ENCODE results near the gene COL6A6. TPM values are rescaled to one million over a fixed set of nuclear protein-coding genes. Genes with fewer than 3 reads are reported as not detected.
A peak's percentile ranks its signal among the peaks of the same experiment; 100 is the strongest.

Gene COL6A6, protein sequence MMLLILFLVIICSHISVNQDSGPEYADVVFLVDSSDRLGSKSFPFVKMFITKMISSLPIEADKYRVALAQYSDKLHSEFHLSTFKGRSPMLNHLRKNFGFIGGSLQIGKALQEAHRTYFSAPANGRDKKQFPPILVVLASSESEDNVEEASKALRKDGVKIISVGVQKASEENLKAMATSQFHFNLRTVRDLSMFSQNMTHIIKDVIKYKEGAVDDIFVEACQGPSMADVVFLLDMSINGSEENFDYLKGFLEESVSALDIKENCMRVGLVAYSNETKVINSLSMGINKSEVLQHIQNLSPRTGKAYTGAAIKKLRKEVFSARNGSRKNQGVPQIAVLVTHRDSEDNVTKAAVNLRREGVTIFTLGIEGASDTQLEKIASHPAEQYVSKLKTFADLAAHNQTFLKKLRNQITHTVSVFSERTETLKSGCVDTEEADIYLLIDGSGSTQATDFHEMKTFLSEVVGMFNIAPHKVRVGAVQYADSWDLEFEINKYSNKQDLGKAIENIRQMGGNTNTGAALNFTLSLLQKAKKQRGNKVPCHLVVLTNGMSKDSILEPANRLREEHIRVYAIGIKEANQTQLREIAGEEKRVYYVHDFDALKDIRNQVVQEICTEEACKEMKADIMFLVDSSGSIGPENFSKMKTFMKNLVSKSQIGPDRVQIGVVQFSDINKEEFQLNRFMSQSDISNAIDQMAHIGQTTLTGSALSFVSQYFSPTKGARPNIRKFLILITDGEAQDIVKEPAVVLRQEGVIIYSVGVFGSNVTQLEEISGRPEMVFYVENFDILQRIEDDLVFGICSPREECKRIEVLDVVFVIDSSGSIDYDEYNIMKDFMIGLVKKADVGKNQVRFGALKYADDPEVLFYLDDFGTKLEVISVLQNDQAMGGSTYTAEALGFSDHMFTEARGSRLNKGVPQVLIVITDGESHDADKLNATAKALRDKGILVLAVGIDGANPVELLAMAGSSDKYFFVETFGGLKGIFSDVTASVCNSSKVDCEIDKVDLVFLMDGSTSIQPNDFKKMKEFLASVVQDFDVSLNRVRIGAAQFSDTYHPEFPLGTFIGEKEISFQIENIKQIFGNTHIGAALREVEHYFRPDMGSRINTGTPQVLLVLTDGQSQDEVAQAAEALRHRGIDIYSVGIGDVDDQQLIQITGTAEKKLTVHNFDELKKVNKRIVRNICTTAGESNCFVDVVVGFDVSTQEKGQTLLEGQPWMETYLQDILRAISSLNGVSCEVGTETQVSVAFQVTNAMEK (N-terminal part only)
- total RNA-seq = not detected
- not detected for polyA plus RNA-seq
- 0 to 0.09 (median 0) reads per million in 6 experiments for total RNA-seq

DNA sequence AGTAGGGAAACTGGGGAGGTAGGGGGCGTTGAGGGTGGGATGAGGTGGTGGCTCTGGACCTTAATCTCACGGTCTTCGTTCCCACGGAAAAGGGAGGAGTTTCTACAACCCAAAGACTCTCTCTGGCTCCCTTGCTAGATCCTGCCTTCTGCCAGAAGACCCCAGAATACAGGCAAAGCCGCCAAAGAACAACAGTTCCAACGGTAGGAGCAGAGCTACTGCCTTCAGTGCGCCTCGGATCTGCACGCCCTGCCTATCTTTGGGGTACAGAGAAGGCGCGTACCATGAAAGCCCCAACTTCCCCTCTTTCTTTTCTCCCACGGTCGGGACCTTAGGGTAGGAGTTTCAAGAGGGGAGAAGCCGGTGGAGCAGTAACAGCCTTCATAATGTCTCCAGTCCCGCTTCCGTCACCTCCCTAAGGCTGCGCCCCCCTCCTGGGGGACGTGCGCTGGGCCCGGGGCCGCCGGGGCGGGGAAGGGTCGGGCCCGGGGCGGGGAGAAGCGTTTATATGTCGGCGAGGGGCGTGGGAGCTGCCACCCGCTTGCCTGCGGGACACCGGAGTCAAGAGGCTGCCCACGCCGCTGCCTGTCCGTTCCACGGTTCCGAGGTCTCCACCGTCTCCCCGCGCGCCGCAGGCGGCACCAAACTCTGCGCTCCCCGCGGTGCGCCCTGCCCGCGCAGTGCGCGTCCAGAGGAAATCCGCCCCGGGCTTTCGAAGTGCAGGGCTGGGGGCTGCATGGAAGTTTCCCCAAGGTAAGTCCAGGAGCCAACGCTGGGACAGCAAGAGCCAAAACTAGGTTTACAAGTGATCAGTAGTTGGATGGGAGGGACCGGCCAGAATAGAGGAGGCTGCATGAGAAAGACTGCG is at the start of gene COL6A6:
Gene COL6A6, plus strand, starts transcription at position 533 of the 868 bp plus-strand sequence. CDS start 43,188 bp downstream, outside the sequence.
- no peak within 1 kb of the TSS for H3K4me3 Mint-ChIP-seq
- H3K4me1 Mint-ChIP-seq = peaks cover 0 to 4% (median 0%) of the 10 kb centered on the region in 4 donors
- H3K9me3 Mint-ChIP-seq = peaks cover 0 to 2% (median 0%) of the 10 kb centered on the region in 9 donors
- H3K27ac Mint-ChIP-seq = peak within 1 kb of the TSS in 1 of 10 donors; percentile 34
- POLR2A ChIA-PET = no interaction called here
- no peak for ATAC-seq
- no peak for DNase-seq
- H3K36me3 Mint-ChIP-seq = no peaks in the 10 kb centered on the region
- peaks cover 34 to 41% (median 38%) of the 10 kb centered on the region in 5 donors for H3K27me3 Mint-ChIP-seq

DNA sequence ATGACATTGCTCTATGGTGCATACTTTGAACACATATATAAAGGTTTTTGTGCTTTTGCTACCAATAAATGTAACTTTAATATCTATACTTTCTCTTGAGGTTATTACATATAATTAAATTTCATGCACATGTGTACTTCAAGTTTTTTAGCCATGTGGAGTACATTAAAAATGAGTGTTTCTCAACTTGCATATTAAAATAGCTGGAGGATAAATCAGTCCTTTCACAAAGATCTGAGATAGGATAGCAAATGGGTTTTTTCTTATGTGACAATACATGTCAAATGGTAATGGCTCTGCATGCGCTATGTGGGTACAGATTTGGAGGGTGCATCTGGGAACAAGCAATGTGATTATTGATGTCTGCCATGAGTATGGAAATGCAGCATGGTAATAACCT is 48.7 kb upstream of the COL6A6 start:
- POLR2A ChIA-PET = no interaction called here
- no peaks in the 10 kb centered on the region for H3K4me1 Mint-ChIP-seq
- H3K9me3 Mint-ChIP-seq = no peaks in the 10 kb centered on the region
- H3K27me3 Mint-ChIP-seq = peaks cover 6 to 26% (median 23%) of the 10 kb centered on the region in 5 donors
- no peak overlapping the region for H3K4me3 Mint-ChIP-seq
- no peaks in the 10 kb centered on the region for H3K36me3 Mint-ChIP-seq
- ATAC-seq (no peak), DNase-seq (no peak)
- no peak overlapping the region for H3K27ac Mint-ChIP-seq

DNA sequence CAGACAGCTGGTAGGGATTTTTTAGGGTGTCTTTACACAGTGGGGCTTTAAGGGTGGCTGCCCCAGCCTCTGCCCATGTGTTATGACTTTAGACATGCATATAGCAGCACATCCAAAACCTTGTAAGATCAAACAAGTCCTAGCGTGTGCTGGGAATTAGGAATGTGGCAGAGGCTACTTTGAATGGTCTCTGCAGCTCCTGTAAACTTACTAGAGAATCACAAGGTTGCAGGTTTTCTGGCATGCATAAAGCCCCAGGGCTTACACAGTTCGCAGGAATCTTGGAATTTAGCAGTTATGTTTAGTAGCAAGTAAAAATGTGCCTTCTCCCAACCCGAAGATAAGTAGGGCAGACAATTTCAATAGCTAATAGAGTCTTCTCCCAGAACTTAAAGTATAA is 46.9 kb upstream of the COL6A6 start:
- Mint-ChIP-seq H3K27ac (no peak overlapping the region), H3K4me1 (no peaks in the 10 kb centered on the region), H3K4me3 (no peak overlapping the region), H3K9me3 (peaks cover 0 to 15% (median 0%) of the 10 kb centered on the region in 9 donors), H3K36me3 (no peaks in the 10 kb centered on the region), H3K27me3 (peaks cover 5 to 22% (median 19%) of the 10 kb centered on the region in 5 donors)
- POLR2A ChIA-PET = no interaction called here
- DNase-seq (no peak), ATAC-seq (no peak)

DNA sequence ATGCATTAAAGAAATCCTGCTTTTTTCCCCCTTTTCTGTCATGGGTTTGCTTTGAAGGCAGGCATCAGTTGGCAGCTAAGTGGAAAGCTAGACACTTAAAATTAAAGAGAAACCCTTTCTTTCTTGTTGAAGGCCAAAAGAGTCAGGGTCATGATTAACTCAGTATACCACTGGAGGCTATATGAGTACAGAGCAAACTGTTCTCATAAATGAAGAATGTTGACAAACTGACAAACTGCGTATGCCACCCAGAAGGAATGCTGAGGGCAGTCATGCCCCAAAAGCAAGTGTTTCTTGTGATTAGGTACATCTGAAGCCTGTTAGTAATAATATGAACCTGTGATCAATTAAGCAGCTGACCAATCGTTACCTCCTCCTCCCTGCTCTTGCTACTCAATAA is 43.6 kb upstream of the COL6A6 start:
- Mint-ChIP-seq H3K4me3 (no peak overlapping the region), H3K36me3 (no peaks in the 10 kb centered on the region), H3K4me1 (no peaks in the 10 kb centered on the region), H3K27me3 (peaks cover 2 to 27% (median 17%) of the 10 kb centered on the region in 5 donors), H3K27ac (no peak overlapping the region), H3K9me3 (peaks cover 0 to 23% (median 2%) of the 10 kb centered on the region in 9 donors)
- DNase-seq = no peak
- POLR2A ChIA-PET = no interaction called here
- no peak for ATAC-seq

GRCh38 chr3:130480736-130481135 is 36.2 kb upstream of the COL6A6 start:
- no peak for ATAC-seq
- no peak overlapping the region for H3K4me3 Mint-ChIP-seq
- POLR2A ChIA-PET = no interaction called here
- peaks cover 0 to 13% (median 2%) of the 10 kb centered on the region in 5 donors for H3K27me3 Mint-ChIP-seq
- no peaks in the 10 kb centered on the region for H3K36me3 Mint-ChIP-seq
- no peak overlapping the region for H3K27ac Mint-ChIP-seq
- peaks cover 0 to 26% (median 3%) of the 10 kb centered on the region in 9 donors for H3K9me3 Mint-ChIP-seq
- no peak for DNase-seq
- no peaks in the 10 kb centered on the region for H3K4me1 Mint-ChIP-seq

DNA sequence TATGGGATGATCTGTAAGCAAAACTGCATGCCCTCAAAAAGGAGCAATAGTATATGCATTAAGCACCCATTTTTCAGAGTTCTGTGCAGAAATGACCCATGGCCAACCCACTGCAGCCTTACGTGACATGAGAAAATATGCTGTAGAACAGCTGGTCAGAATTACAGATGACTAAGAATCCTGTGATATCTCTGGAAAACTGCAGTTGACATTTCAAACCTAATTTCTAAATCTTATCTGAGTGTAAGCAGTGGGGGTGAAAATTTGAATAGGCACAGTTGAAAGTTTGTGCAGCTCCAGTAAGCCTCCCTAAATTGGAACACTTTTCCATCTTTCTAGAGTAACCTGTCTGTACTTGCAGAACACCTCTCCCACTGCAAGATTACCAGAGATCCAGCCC is 28.7 kb upstream of the COL6A6 start:
- Mint-ChIP-seq H3K27me3 (peaks cover 0 to 24% (median 2%) of the 10 kb centered on the region in 5 donors), H3K27ac (no peak overlapping the region), H3K4me1 (no peaks in the 10 kb centered on the region), H3K9me3 (peaks cover 0 to 5% (median 0%) of the 10 kb centered on the region in 9 donors), H3K4me3 (no peak overlapping the region), H3K36me3 (peaks cover 0 to 4% (median 0%) of the 10 kb centered on the region in 3 donors)
- DNase-seq (no peak), ATAC-seq (no peak)
- POLR2A ChIA-PET = no interaction called here

DNA sequence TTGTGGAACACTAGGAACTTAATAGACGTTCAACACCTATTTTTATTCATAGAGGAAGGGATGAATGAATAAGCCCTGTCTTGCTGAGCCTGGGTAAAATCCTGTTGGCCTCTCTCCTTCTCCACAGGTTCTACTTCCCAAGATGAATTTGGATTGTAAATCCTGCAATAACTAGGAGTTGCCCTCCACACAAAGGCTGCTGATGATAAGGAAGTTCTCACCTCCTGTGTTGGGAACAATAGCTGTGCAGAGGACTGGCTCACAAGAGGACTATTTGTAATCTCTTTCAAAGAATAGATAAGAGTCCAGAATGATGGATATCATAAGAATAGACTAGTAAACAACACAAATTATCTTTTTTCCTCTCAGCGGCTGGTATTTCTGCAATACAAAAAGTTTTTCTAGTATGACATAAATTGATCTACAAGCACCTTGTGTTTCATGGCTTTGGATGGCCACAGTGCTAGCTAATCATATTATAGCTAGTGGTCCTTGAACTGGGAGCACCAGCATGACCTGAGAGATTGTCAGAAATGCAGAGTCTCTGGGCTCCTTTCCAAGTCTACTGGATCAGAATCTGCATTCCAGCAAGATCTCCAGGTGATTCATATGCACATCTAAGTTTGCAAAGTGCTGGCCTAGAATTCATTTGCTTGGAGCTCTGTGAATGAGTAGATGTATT is 28.1 kb upstream of the COL6A6 start:
- H3K4me3 Mint-ChIP-seq = no peak overlapping the region
- no peak for DNase-seq
- POLR2A ChIA-PET = no interaction called here
- no peak for ATAC-seq
- peaks cover 0 to 24% (median 2%) of the 10 kb centered on the region in 5 donors for H3K27me3 Mint-ChIP-seq
- peaks cover 0 to 5% (median 0%) of the 10 kb centered on the region in 9 donors for H3K9me3 Mint-ChIP-seq
- H3K36me3 Mint-ChIP-seq = peaks cover 0 to 4% (median 0%) of the 10 kb centered on the region in 3 donors
- H3K4me1 Mint-ChIP-seq = no peaks in the 10 kb centered on the region
- no peak overlapping the region for H3K27ac Mint-ChIP-seq

DNA sequence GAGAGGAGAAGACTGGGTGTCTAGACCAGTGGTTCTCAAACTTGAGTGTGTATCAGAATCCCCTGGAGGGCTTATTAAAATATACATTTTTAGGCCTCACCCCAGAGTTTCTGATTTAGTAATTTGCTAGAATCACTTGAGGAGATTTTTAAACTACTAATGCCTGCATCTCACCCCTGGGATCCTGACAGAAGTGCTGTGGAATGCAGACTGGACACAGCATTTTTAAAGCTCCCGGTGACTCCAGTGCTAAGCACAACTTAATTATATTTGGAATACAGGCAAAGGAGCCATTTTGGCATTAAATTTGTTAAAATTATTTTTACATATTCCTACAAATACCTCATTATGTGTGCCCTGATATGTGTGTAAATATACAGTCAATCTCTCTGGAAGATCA is 26.7 kb upstream of the COL6A6 start:
- POLR2A ChIA-PET = no interaction called here
- no peak for ATAC-seq
- Mint-ChIP-seq H3K9me3 (peaks cover 0 to 5% (median 0%) of the 10 kb centered on the region in 9 donors), H3K27me3 (peaks cover 0 to 25% (median 2%) of the 10 kb centered on the region in 5 donors), H3K4me1 (no peaks in the 10 kb centered on the region), H3K27ac (no peak overlapping the region), H3K36me3 (peaks cover 0 to 4% (median 0%) of the 10 kb centered on the region in 3 donors), H3K4me3 (no peak overlapping the region)
- no peak for DNase-seq

- H3K36me3 Mint-ChIP-seq = peaks cover 0 to 4% (median 0%) of the 10 kb centered on the region in 3 donors
These were observed 25.5 kb upstream of the COL6A6 start for GRCh38 chr3:130491431-130491830.

DNA sequence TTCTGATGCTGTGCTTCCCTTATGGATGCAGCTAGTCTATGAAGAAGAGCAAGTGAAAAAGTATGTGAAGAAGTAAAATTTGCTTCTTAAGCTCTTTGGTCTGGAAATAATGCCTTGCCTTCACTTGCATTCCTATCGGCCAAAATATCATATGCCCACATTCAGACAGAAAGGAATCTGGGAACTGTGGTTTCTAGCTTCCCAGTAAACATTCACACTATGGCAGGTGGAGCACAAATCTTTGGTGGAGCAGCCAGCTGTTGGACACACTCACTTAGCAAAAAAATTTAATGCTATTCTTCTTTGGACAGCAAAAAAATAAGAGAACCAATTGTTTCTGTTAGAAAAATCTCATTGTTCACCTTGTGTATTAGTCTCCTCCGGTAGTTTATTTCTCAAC is 12.3 kb upstream of the COL6A6 start:
- Mint-ChIP-seq H3K27me3 (peaks cover 9 to 25% (median 14%) of the 10 kb centered on the region in 5 donors), H3K27ac (no peak overlapping the region), H3K36me3 (no peaks in the 10 kb centered on the region), H3K9me3 (peaks cover 0 to 3% (median 0%) of the 10 kb centered on the region in 9 donors), H3K4me3 (no peak overlapping the region), H3K4me1 (no peaks in the 10 kb centered on the region)
- POLR2A ChIA-PET = no interaction called here
- DNase-seq = no peak
- ATAC-seq = no peak

More at GRCh38 chr3:130491431-130491830, 25.5 kb upstream of the COL6A6 start:
- Mint-ChIP-seq H3K27me3 (peaks cover 0 to 24% (median 4%) of the 10 kb centered on the region in 5 donors), H3K4me1 (no peaks in the 10 kb centered on the region), H3K27ac (no peak overlapping the region), H3K4me3 (no peak overlapping the region), H3K9me3 (peaks cover 0 to 2% (median 0%) of the 10 kb centered on the region in 9 donors)
- DNase-seq = no peak
- POLR2A ChIA-PET = no interaction called here
- ATAC-seq = no peak

DNA sequence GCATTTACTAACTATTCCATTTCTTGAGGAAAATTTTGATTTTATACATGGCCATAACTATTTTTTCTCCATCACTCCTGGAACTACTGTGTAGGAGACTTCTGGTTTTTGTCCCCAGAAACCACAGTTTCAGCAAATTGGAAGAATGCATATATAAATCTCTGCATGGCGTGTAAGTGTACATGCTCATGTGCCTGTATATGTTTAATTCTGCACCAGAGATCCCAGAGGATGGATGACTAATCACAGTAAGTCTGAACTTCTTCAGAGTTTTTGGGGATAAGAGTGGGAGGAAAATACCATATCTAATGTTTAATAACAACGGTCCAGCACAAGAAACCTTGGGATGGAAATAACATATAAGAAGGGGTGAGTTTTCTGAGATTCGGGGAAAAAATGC is 10.9 kb upstream of the COL6A6 start:
- DNase-seq = no peak
- Mint-ChIP-seq H3K36me3 (no peaks in the 10 kb centered on the region), H3K27me3 (peaks cover 14 to 31% (median 15%) of the 10 kb centered on the region in 5 donors), H3K27ac (no peak overlapping the region), H3K9me3 (peaks cover 0 to 3% (median 0%) of the 10 kb centered on the region in 9 donors), H3K4me1 (no peaks in the 10 kb centered on the region), H3K4me3 (no peak overlapping the region)
- no peak for ATAC-seq
- POLR2A ChIA-PET = no interaction called here

All from naive thymus-derived CD8-positive, alpha-beta T cell (primary cell).